ENCODE data around the gene RUNDC1. TPM values are rescaled to one million over a fixed set of nuclear protein-coding genes. Genes with fewer than 3 reads are reported as not detected.
A peak's percentile ranks its signal among the peaks of the same experiment; 100 is the strongest.

RUNDC1 gene
- total RNA-seq, 1 experiment from 2014 or later, result 14.2 TPM

- ChIA-PET CTCF (interaction anchor here (4.3 kb wide), 1 partner anchor 14 kb away, joined by 19 read pairs; the partner anchor contains the start of gene RPL27), POLR2A (interaction anchor here (0.6 to 1.8 kb wide), 2 partner anchors 14 to 54 kb away, joined by 3 to 6 read pairs; no protein-coding TSS in a partner anchor)
- Mint-ChIP-seq H3K27me3 (ENCODE audit: low read depth) (no peaks in the 10 kb centered on the region), H3K9me3 (no peaks in the 10 kb centered on the region), H3K4me3 (no peak overlapping the region), H3K36me3 (peaks cover 14% of the 10 kb centered on the region), H3K27ac (peak overlapping the region; percentile 78; the same call in 1 of the 2 replicates), H3K4me1 (peaks cover 32% of the 10 kb centered on the region)
- ATAC-seq (no peak), DNase-seq (ENCODE audit: low spot score) (no peak)
- TF ChIP-seq TCF7 (CRISPR knock-in tag; IDR thresholded peaks at IDR 0.05; ENCODE audit: low read depth) (no peak), ZBTB21 (CRISPR knock-in tag; IDR thresholded peaks at IDR 0.05; ENCODE audit: borderline replicate concordance) (no peak), E2F5 (CRISPR knock-in tag; IDR thresholded peaks at IDR 0.05) (no peak), SOX15 (CRISPR knock-in tag; IDR thresholded peaks at IDR 0.05) (no peak), NFYB (CRISPR knock-in tag; conservative IDR thresholded peaks at IDR 0.05; ENCODE audit: low read depth) (0 out of 2 replicates have a peak, but pooled peaks have one; percentile 9)
These were observed 31.5 kb downstream of the RUNDC1 start for GRCh38 chr17:43011728-43012472.

- no peak for TF ChIP-seq ZNF532 (CRISPR knock-in tag; IDR thresholded peaks at IDR 0.05; ENCODE audit: borderline replicate concordance)
- Mint-ChIP-seq H3K4me1 (peaks cover 30% of the 10 kb centered on the region), H3K4me3 (no peak overlapping the region), H3K9me3 (no peaks in the 10 kb centered on the region), H3K27me3 (ENCODE audit: low read depth) (no peaks in the 10 kb centered on the region), H3K36me3 (peaks cover 20% of the 10 kb centered on the region), H3K27ac (0 out of 2 replicates have a peak overlapping the region, but pooled peaks have one; percentile 12)
- no peak for DNase-seq (ENCODE audit: low spot score)
- CTCF ChIA-PET, result interaction anchor here (0.6 to 4.3 kb wide), 5 partner anchors 11 to 201 kb away, joined by 3 to 19 read pairs (median 3); partner anchors contain the start of genes BECN1 and RPL27
- POLR2A ChIA-PET, result interaction anchor here (0.5 to 1.8 kb wide), 2 partner anchors 15 to 280 kb away, joined by 5 to 6 read pairs; no protein-coding TSS in a partner anchor
- ATAC-seq, result no peak
These were observed 32.9 kb downstream of the RUNDC1 start for GRCh38 chr17:43013296-43013695.

GRCh38 chr17:43014020-43014648, 33.8 kb downstream of the RUNDC1 start:
- H3K9me3 Mint-ChIP-seq, result no peaks in the 10 kb centered on the region
- peaks cover 25% of the 10 kb centered on the region for H3K36me3 Mint-ChIP-seq
- H3K27ac Mint-ChIP-seq, result peak overlapping the region; percentile 62; the same call in 1 of the 2 replicates
- ATAC-seq (no peak), DNase-seq (ENCODE audit: low spot score) (no peak)
- no peak overlapping the region for H3K4me3 Mint-ChIP-seq
- no peaks in the 10 kb centered on the region for H3K27me3 Mint-ChIP-seq (ENCODE audit: low read depth)
- H3K4me1 Mint-ChIP-seq, result peaks cover 30% of the 10 kb centered on the region
- ChIA-PET CTCF (interaction anchor here (0.9 to 4.3 kb wide), 4 partner anchors 10 to 194 kb away, joined by 3 to 19 read pairs (median 4); partner anchors contain the start of genes BECN1 and RPL27), POLR2A (interaction anchor here (1.0 kb wide), 1 partner anchor 12 kb away, joined by 3 read pairs; no protein-coding TSS in a partner anchor)
- no peak for TF ChIP-seq E2F4 (CRISPR knock-in tag; IDR thresholded peaks at IDR 0.05; ENCODE audit: borderline replicate concordance, low read depth)
- no peak for TF ChIP-seq CDX4 (CRISPR knock-in tag; IDR thresholded peaks at IDR 0.05; ENCODE audit: borderline replicate concordance)
- no peak for TF ChIP-seq ZNF121 (CRISPR knock-in tag; IDR thresholded peaks at IDR 0.05)
- TF ChIP-seq ZNF671 (CRISPR knock-in tag; IDR thresholded peaks at IDR 0.05), result no peak
- no peak for TF ChIP-seq STAT6 (CRISPR knock-in tag; conservative IDR thresholded peaks at IDR 0.05; ENCODE audit: low read depth)
- TF ChIP-seq TP53 (CRISPR knock-in tag; IDR thresholded peaks at IDR 0.05), result no peak
- TF ChIP-seq ZBTB43 (CRISPR knock-in tag; IDR thresholded peaks at IDR 0.05), result no peak
- TF ChIP-seq TEAD1 (CRISPR knock-in tag; IDR thresholded peaks at IDR 0.05), result no peak
- no peak for TF ChIP-seq E2F5 (CRISPR knock-in tag; IDR thresholded peaks at IDR 0.05)
- TF ChIP-seq GTF2I (CRISPR knock-in tag; conservative IDR thresholded peaks at IDR 0.05), result no peak
